PC-3 (cell line): ENCODE results near the gene LRRC49. TPM values are rescaled to one million over a fixed set of nuclear protein-coding genes. Genes with fewer than 3 reads are reported as not detected.

Source experiments
- ATAC-seq: fragments of 200-7000 bp; cut with Tn5 transposase; 2 replicates; pipeline ENCODE4 v1.9.1; 2020; ENCODE audit warnings: mild to moderate bottlenecking, moderate library complexity
- BruUV-seq: library from RNA; stranded (reverse); fragments of 400-500 nt; replicated peaks from 2 replicates; lab custom pipeline; 2021; lab: Mats Ljungman, UMichigan
- CTCF ChIA-PET: fragments of 300-600 bp; sonication (Branson Sonifier 250); formaldehyde crosslinking; loops from one replicate; lab custom pipeline; 2022; ENCODE audit warnings: antibody characterized with exemption; lab: Charles Lee
- POLR2A ChIA-PET: fragments of 300-600 bp; sonication (Branson Sonifier 250); formaldehyde crosslinking; loops from one replicate; lab custom pipeline; 2022; ENCODE audit warnings: antibody characterized with exemption; ENCODE audit not compliant: unreplicated experiment; lab: Charles Lee
- DNase-seq: peaks from one replicate; pipeline ENCODE4 v3.0.0-alpha.2; 2015
- H2AFZ ChIP-seq: fragments of 300-600 bp; sonication (generic); 2 replicates; pipeline ENCODE4 v1.6.0; 2016; ENCODE audit warnings: antibody characterized with exemption, low read length
- H3F3A ChIP-seq: fragments of 300-600 bp; sonication (generic); one replicate; pipeline ENCODE4 v1.6.0; 2017; ENCODE audit warnings: antibody characterized with exemption, low read length, control low read depth, mild to moderate bottlenecking; ENCODE audit not compliant: unreplicated experiment
- H3K27ac ChIP-seq: fragments of 300-600 bp; sonication (generic); 2 replicates; pipeline ENCODE4 v1.5.1; 2016; ENCODE audit warnings: mild to moderate bottlenecking, low read length
- H3K27me3 ChIP-seq: fragments of 300-600 bp; sonication (generic); 2 replicates; pipeline ENCODE4 v1.6.1; 2016; ENCODE audit warnings: low read length, mixed read lengths
- H3K36me3 ChIP-seq: fragments of 300-600 bp; sonication (generic); 2 replicates; pipeline ENCODE4 v1.6.1; 2016; ENCODE audit warnings: low read depth, mixed run types, low read length, mixed read lengths
- H3K4me1 ChIP-seq: fragments of 300-600 bp; sonication (generic); 2 replicates; pipeline ENCODE4 v1.5.1; 2016; ENCODE audit warnings: low read length; ENCODE audit not compliant: insufficient read depth
- H3K4me2 ChIP-seq: fragments of 300-600 bp; sonication (generic); 2 replicates; pipeline ENCODE4 v1.6.0; 2016; ENCODE audit warnings: low read length
- H3K4me3 ChIP-seq: fragments of 300-600 bp; sonication (generic); 2 replicates; pipeline ENCODE4 v1.5.1; 2016; ENCODE audit warnings: mild to moderate bottlenecking, low read length, mixed read lengths
- H3K79me2 ChIP-seq: fragments of 300-600 bp; sonication (generic); 2 replicates; pipeline ENCODE4 v1.6.1; 2017; ENCODE audit warnings: low read length, mixed read lengths
- H3K9ac ChIP-seq: fragments of 300-600 bp; sonication (generic); 2 replicates; pipeline ENCODE4 v1.6.0; 2016; ENCODE audit warnings: mild to moderate bottlenecking, low read length
- H3K9me2 ChIP-seq: fragments of 300-600 bp; sonication (generic); replicated peaks from 2 replicates; pipeline ENCODE4 v1.6.1; 2016; ENCODE audit warnings: mixed run types, low read length, mixed read lengths
- H3K9me3 ChIP-seq: fragments of 300-600 bp; sonication (generic); 2 replicates; pipeline ENCODE4 v1.6.1; 2016; ENCODE audit warnings: low read length, mixed read lengths
- H4K20me1 ChIP-seq: fragments of 300-600 bp; sonication (generic); 2 replicates; pipeline ENCODE4 v1.6.1; 2016; ENCODE audit warnings: low read length, mixed read lengths
- EZH2 ChIP-seq: fragments of 300-600 bp; sonication (generic); IDR thresholded peaks from one replicate; pipeline ENCODE4 v1.6.1; 2017; ENCODE audit warnings: antibody characterized with exemption, mild to moderate bottlenecking, low read length; ENCODE audit not compliant: unreplicated experiment
- EZH2phosphoT487 ChIP-seq: fragments of 300-600 bp; sonication (generic); IDR thresholded peaks from 2 replicates; pipeline ENCODE4 v1.6.1; 2018; ENCODE audit warnings: mild to moderate bottlenecking, antibody characterized with exemption, low read length, borderline replicate concordance
- intact Hi-C: fragments of 100-400 bp; cut with micrococcal nuclease; formaldehyde crosslinking; loops from 2 replicates; pipeline ENCODE4 v1.9.0; 2023
- total RNA-seq: library from RNA; depleted of rRNA; stranded (reverse); fragments of >200 nt; gene quantifications from 2 replicates; pipeline ENCODE4 v1.2.3, GENCODE V29; 2014
- TF ChIP-seq, protein P1 (sequence below): fragments of 300-600 bp; sonication (generic); conservative IDR thresholded peaks from 2 replicates; pipeline ENCODE4 v1.5.1; 2017; ENCODE audit warnings: antibody characterized with exemption, low read depth, mild to moderate bottlenecking, low read length

LRRC49 gene
- total RNA-seq, 1 experiment from 2014 or later, result 7.7 TPM

DNA sequence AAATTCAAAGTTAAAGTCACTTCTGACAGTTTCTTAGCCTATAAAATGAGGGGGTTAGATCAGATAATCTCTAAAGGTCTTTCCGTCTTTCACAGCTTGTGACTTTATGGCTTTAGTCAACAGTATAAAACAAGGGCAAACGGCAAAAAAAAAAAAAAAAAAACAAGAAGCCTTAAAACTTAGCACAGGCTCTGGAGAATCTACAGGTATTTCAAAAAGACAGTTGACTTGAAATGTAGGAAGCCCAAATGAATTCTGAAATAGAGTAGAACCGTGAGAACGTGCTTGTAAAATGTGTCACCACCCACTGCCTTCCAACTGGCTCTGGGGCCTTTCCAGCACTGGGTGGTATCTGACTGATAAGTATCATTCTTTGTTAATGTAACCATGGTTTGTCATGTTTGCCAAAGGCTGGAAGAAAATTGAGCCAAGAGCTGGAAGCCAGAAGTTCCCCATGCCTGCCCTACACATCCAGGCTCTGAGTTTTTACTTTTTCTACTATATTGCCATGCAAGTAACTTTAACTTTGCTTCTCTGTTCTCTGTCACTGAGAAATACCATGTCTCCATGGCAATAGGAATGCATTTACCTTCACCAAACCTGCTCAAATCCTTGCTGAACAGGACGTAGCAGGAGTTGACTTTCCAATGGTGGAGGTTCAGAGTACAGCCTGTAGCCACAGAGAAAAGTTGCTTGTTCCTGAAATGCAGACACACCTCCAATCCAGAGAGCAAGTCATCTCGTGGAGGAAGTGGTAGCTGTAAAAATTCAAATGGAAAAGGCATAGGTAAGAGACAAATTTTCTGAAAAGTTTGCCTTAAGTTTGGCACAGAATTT, 186.8 kb downstream of the LRRC49 start:
- H3K4me2 ChIP-seq, result peak overlapping the region; percentile 69
- ATAC-seq (peak; percentile 89), DNase-seq (peak; percentile 95)
- H3K4me3 ChIP-seq, result peak overlapping the region; percentile 21; the same call in 1 of the 2 replicates
- intact Hi-C loops, result loop anchor here (5.0 kb wide), 1 partner anchor 67 kb away; no protein-coding TSS in a partner anchor
- H3K9me3 ChIP-seq, result no peaks in the 10 kb centered on the region
- peak overlapping the region; percentile 77 for H3K9ac ChIP-seq
- no peaks in the 10 kb centered on the region for H3K9me2 ChIP-seq
- ChIA-PET POLR2A (interaction anchor here (0.5 to 0.6 kb wide), 3 partner anchors 35 to 216 kb away, joined by 3 to 4 read pairs (median 3); no protein-coding TSS in a partner anchor), CTCF (interaction anchor here (0.6 kb wide), 2 partner anchors 24 to 27 kb away, joined by 4 to 14 read pairs; no protein-coding TSS in a partner anchor)
- H2AFZ ChIP-seq, result peak overlapping the region; percentile 18
- H3K27ac ChIP-seq, result peak overlapping the region; percentile 97
- no peaks in the 10 kb centered on the region for H3K79me2 ChIP-seq
- no peaks in the 10 kb centered on the region for H3K27me3 ChIP-seq
- peaks cover 9% of the 10 kb centered on the region for H3F3A ChIP-seq
- no peaks in the 10 kb centered on the region for H3K36me3 ChIP-seq
- no peaks in the 10 kb centered on the region for H4K20me1 ChIP-seq
- peaks cover 31% of the 10 kb centered on the region for H3K4me1 ChIP-seq
- BruUV-seq, result no TSS peak
- TF ChIP-seq EZH2phosphoT487, result no peak
- TF ChIP-seq, protein P1, sequence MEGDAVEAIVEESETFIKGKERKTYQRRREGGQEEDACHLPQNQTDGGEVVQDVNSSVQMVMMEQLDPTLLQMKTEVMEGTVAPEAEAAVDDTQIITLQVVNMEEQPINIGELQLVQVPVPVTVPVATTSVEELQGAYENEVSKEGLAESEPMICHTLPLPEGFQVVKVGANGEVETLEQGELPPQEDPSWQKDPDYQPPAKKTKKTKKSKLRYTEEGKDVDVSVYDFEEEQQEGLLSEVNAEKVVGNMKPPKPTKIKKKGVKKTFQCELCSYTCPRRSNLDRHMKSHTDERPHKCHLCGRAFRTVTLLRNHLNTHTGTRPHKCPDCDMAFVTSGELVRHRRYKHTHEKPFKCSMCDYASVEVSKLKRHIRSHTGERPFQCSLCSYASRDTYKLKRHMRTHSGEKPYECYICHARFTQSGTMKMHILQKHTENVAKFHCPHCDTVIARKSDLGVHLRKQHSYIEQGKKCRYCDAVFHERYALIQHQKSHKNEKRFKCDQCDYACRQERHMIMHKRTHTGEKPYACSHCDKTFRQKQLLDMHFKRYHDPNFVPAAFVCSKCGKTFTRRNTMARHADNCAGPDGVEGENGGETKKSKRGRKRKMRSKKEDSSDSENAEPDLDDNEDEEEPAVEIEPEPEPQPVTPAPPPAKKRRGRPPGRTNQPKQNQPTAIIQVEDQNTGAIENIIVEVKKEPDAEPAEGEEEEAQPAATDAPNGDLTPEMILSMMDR, result no peak
- no peak for TF ChIP-seq EZH2

DNA sequence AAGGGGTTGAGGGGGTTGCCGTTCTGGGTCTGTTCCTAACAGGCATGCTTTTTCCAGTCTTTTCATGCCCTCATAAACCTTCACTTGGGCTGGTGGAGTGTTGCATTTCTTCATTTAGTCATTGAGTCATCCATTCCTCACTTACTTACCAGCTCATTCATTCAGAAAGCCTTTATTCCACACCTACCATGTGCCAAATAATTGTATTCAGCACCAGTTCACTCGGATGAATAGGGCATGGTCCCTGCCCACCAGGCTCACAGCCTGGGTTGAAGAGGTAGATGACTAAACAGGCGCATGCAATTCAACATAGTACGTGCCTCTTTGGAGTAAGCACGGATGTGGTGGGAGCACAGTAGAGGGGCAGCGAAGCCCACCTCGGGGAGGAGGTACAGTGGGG, 187.5 kb downstream of the LRRC49 start:
- Histone ChIP-seq H3K9me2 (no peaks in the 10 kb centered on the region), H3K36me3 (no peaks in the 10 kb centered on the region), H3K27ac (peak overlapping the region; percentile 97), H3K9me3 (no peaks in the 10 kb centered on the region), H3K4me3 (peak overlapping the region; percentile 21; the same call in 1 of the 2 replicates), H2AFZ (no peak overlapping the region), H3K9ac (peak overlapping the region; percentile 77), H3F3A (peaks cover 9% of the 10 kb centered on the region), H3K4me1 (peaks cover 31% of the 10 kb centered on the region), H3K27me3 (no peaks in the 10 kb centered on the region), H3K79me2 (no peaks in the 10 kb centered on the region), H4K20me1 (no peaks in the 10 kb centered on the region), H3K4me2 (peak overlapping the region; percentile 69)
- no TSS peak for BruUV-seq
- ChIA-PET POLR2A (no interaction called here), CTCF (interaction anchor here (0.6 kb wide), 1 partner anchor 361 kb away, joined by 3 read pairs; no protein-coding TSS in a partner anchor)
- ATAC-seq (no peak), DNase-seq (peak; percentile 49)
- intact Hi-C loops, result no loop called here
- no peak for TF ChIP-seq EZH2
- TF ChIP-seq, protein P1, result no peak
- no peak for TF ChIP-seq EZH2phosphoT487
